Cardiac fibroblast (primary cell): ENCODE results near the gene MAP3K14.

Source experiments
- DNase-seq, 2 donors: peaks; one replicate each; pipeline versions ENCODE4 v3.0.0 to v3.0.0-alpha.2; 2010; ENCODE audit warnings: low read depth in 2 of 2
- H3K4me3 ChIP-seq, 2 donors: replicated peaks in 1 of 2; 1 replicate in 1 of 2; 2 replicates in 1 of 2; pipeline ENCODE4 v1.5.1; 2011; ENCODE audit warnings: low read depth in 2 of 2, low read length in 2 of 2, mild to moderate bottlenecking in 2 of 2, moderate library complexity in 1 of 2
- TF ChIP-seq, protein P1 (sequence below): IDR thresholded peaks from one replicate; pipeline ENCODE4 v1.5.1; 2011; ENCODE audit warnings: low read depth, mild to moderate bottlenecking, low read length, inconsistent platforms

MAP3K14 gene

DNA sequence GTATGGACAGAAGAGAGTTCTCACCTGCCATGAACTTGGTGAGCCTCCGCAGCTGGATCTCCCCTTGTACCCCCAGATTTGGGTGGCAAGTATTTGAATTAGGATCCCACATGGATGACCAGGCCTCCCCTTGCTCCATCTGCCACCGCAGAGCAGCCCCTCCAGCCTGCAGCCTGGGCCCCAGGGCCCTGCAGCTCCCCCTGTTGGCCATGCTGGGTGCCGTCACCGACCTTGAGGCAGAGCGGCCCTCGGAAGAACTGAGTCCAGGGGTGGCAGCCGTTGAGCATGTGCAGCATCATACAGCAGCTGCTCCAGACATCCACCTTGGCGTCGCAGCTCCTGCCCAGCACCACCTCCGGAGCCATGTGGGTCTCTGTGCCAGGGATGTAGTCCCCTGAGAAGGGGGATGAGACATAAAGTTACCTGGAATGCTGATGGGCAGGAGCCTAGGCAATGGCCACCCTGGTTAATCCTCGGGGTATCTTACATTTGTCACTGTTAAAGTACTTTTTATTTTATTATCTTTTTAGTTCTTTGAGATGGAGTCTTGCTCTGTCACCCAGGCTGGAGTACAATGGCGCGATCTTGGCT lies 45.9 kb downstream of the MAP3K14 start:
- no peak for DNase-seq
- no peak overlapping the region for H3K4me3 ChIP-seq
- TF ChIP-seq, protein P1, sequence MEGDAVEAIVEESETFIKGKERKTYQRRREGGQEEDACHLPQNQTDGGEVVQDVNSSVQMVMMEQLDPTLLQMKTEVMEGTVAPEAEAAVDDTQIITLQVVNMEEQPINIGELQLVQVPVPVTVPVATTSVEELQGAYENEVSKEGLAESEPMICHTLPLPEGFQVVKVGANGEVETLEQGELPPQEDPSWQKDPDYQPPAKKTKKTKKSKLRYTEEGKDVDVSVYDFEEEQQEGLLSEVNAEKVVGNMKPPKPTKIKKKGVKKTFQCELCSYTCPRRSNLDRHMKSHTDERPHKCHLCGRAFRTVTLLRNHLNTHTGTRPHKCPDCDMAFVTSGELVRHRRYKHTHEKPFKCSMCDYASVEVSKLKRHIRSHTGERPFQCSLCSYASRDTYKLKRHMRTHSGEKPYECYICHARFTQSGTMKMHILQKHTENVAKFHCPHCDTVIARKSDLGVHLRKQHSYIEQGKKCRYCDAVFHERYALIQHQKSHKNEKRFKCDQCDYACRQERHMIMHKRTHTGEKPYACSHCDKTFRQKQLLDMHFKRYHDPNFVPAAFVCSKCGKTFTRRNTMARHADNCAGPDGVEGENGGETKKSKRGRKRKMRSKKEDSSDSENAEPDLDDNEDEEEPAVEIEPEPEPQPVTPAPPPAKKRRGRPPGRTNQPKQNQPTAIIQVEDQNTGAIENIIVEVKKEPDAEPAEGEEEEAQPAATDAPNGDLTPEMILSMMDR, result peak; percentile 80

DNA sequence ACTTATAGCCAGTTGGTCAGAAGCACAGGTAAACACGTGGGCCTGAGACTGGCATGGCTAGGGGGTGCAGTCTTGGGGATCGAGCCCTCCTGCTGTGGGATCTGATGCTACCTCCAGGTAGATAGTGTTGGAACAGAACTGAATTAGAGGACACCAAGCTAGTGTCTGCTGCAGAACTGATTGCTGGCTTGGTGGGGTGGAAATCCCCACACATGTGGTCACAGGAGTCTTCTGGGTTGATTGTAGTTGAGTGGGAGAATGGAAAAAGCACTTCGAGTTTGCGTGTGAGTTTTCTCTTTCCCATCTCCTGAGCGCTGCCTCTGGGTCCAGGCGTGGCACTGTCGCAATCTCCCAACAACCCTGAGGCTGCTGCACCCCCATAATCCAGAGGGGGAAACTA lies 46.9 kb downstream of the MAP3K14 start:
- TF ChIP-seq, protein P1, result no peak
- no peak for DNase-seq
- H3K4me3 ChIP-seq, result no peak overlapping the region

DNA sequence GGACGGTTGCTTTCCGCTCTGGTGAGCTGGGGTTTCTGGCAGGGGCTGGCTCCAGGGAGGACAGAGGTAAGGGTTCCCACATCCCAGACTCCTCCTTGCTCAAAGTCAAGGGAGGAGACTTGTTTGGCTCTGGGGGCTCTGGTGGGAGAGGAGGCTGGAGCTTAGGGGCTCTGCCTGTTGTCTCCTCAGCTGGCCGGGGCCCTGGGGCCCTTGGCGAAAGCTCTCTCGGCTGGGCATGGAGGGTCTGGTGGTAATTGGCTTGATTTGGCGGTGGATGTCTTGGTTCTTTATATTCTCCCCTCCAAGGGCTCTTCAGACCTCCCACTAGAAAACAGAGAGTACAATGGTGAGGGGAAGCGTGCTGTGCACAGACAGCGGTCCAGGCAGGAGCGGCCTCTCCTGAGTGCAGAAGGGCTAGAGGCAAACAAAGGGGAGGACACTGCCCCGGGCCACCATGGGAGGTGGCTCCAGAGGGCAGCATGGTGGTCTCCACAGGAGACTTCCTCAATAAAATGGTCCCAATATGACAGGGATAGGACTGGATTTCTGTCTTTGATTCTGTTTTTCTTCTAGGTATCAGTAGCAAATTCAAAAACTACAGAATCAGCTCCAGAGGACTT lies 49.3 kb downstream of the MAP3K14 start:
- H3K4me3 ChIP-seq, result no peak overlapping the region
- DNase-seq, result no peak
- TF ChIP-seq, protein P1, result no peak

DNA sequence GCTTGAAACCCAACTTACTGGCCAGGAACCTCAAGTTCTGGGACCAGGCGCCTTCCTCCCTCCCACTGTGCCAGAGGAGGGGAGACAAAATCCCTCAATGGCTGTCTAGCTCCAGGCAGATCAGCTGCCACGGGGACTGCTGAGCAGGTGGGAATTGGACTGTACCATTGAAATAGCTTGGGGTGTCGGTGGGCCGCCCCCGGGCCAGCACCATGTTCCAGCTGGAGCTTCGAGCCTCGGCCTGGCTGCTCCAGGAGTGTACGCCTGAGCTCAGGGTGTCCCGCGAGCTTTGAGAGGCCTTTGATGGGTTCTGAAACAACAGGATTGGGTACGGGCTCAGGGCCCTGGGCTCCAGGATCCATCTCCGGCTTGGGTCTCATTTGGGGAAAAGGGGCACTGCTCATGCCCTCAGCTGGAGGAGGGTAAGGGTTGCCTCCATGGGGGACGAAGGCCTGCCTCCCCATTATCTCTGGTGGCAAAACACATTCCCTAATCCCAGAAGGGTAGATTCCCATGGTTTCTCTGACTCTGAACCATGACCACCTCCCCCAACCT lies 50.4 kb downstream of the MAP3K14 start:
- no peak for DNase-seq
- TF ChIP-seq, protein P1, result no peak
- no peak overlapping the region for H3K4me3 ChIP-seq

DNA sequence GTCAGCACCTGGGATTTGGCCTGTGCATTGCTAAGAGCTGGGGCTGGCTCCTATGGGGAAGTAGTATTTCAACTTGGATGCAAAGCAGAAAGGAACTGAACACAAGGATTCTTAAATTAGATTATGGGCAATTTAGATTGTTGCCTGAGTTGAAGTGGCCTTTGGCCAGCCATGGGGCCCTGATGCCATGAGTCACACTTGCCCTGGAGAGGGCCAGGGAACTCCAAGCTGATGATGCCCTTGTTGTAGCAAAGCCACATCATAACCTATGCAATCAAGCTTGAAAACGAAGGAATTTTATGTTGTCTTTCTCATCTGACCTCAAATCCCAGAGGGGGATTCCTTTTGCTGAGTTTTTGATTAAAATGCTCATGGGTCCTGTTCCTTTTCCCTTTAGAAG lies 51.0 kb downstream of the MAP3K14 start:
- TF ChIP-seq, protein P1, result no peak
- peak; percentile 77 to 90 for DNase-seq
- H3K4me3 ChIP-seq, result no peak overlapping the region

DNA sequence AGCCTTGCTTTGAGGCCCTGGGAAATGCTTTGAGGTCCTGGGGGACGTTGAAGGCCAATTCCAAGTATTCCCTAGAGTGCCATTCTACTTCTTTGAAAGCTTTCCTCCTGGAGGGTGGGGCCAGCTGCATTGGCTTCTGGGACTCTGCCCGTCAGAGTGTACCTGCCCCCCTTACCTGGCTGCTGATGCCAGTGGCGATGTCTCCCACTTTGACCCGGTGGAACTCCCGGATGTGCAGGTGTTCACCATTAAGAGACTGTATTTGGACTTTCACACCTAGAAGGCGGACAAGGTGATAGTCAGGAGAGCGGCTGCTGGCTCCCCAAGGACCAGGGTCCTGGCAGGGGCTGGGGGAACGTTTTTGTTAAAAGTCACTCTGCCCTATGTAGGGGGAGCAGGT lies 51.8 kb downstream of the MAP3K14 start:
- no peak overlapping the region for H3K4me3 ChIP-seq
- TF ChIP-seq, protein P1, result no peak
- DNase-seq, result no peak
